K562 (cell line): ENCODE results near the gene MBD2. TPM values are rescaled to one million over a fixed set of nuclear protein-coding genes. Genes with fewer than 3 reads are reported as not detected.

Experiments
- ATAC-seq: fragments of 200-7000 bp; cut with Tn5 transposase; 3 replicates; pipeline ENCODE4 v1.9.1; 2020; ENCODE audit warnings: moderate library complexity
- BruUV-seq: library from RNA; stranded (reverse); fragments of 400-500 nt; replicated peaks from 2 replicates; lab custom pipeline; 2021; lab: Mats Ljungman, UMichigan
- CTCF ChIA-PET: fragments of 300-600 bp; formaldehyde crosslinking; extraction: SDS; loops from one replicate; lab custom pipeline; 2021; ENCODE audit warnings: low intra/inter-chr PET ratio; lab: Yijun Ruan, JAX
- POLR2A ChIA-PET: fragments of 300-600, 350-650 bp; sonication (Branson Sonifier 250); formaldehyde crosslinking; extraction: SDS; loops from one replicate; lab custom pipeline; 2021; ENCODE audit warnings: antibody characterized with exemption, inconsistent platforms; lab: Yijun Ruan, JAX
- DNase-seq, 4 experiments: peaks; one replicate each; pipeline versions ENCODE4 v3.0.0 to v3.0.0-alpha.2; 2011 to 2018; ENCODE audit warnings: low spot score in 3 of 4, mixed read lengths in 3 of 4; ENCODE audit errors: extremely low read depth in 1 of 4
- FAIRE-seq: peaks from 2 replicates; lab custom pipeline; 2011; peaks lifted over from hg19 to GRCh38; lab: Jason Lieb, UNC
- H2AFZ ChIP-seq: 2 replicates; pipeline ENCODE4 v1.6.0; 2011; ENCODE audit warnings: low read depth, low read length, control low read depth, inconsistent platforms
- H3K27ac ChIP-seq: fragments of 200-600 bp; 3 replicates; pipeline ENCODE4 v1.8.0; 2011; ENCODE audit warnings: low read depth, mild to moderate bottlenecking, control low read depth, inconsistent platforms, low read length, moderate library complexity, mixed read lengths; ENCODE audit errors: extremely low read depth
- H3K27me3 ChIP-seq, 2 experiments: fragments of 300-600 bp in 1 of 2; 2 replicates in 1 of 2; 3 replicates in 1 of 2; pipeline versions ENCODE4 v1.6.0 to v1.8.0; 2011; ENCODE audit warnings: inconsistent platforms in 2 of 2, low read length in 2 of 2, mild to moderate bottlenecking in 1 of 2, mixed read lengths in 1 of 2, moderate library complexity in 1 of 2; ENCODE audit not compliant: control insufficient read depth in 2 of 2, insufficient read depth in 2 of 2
- H3K36me3 ChIP-seq: fragments of 300-600 bp; 3 replicates; pipeline ENCODE4 v1.8.0; 2011; ENCODE audit warnings: mild to moderate bottlenecking, low read length, inconsistent platforms; ENCODE audit not compliant: control insufficient read depth, insufficient read depth
- H3K4me1 ChIP-seq, 2 experiments: fragments of 200-600 bp in 1 of 2; replicated peaks in 1 of 2; 2 replicates in 1 of 2; 3 replicates in 1 of 2; pipeline versions ENCODE4 v1.5.1 to v1.8.0; 2011; ENCODE audit warnings: inconsistent platforms in 2 of 2, low read length in 2 of 2, mild to moderate bottlenecking in 1 of 2, mixed read lengths in 1 of 2, moderate library complexity in 1 of 2; ENCODE audit not compliant: control insufficient read depth in 2 of 2, insufficient read depth in 2 of 2
- H3K4me2 ChIP-seq: 2 replicates; pipeline ENCODE4 v1.6.1; 2011; ENCODE audit warnings: low read length, control low read depth, inconsistent platforms, mixed read lengths; ENCODE audit not compliant: insufficient read depth
- H3K4me3 ChIP-seq: fragments of 200-600 bp; sonication (generic), shearing (Covaris generic); 2 replicates; pipeline ENCODE4 v1.5.1; 2016; ENCODE audit warnings: control low read depth, inconsistent platforms
- H3K79me2 ChIP-seq: fragments of 200-600 bp; 3 replicates; pipeline ENCODE4 v1.8.0; 2011; ENCODE audit warnings: low read length, inconsistent platforms; ENCODE audit not compliant: control insufficient read depth, insufficient read depth
- H3K9ac ChIP-seq, 2 experiments: 2 replicates each; pipeline versions ENCODE4 v1.6.0 to v1.6.1; 2011; ENCODE audit warnings: low read depth in 2 of 2, low read length in 2 of 2, control low read depth in 1 of 2, inconsistent platforms in 1 of 2, mild to moderate bottlenecking in 1 of 2, mixed read lengths in 1 of 2; ENCODE audit not compliant: insufficient read depth in 1 of 2
- H3K9me1 ChIP-seq: one replicate; pipeline ENCODE4 v1.6.0; 2011; ENCODE audit warnings: inconsistent platforms, mild to moderate bottlenecking, low read length, moderate library complexity; ENCODE audit not compliant: control insufficient read depth, insufficient read depth
- H3K9me3 ChIP-seq: replicated peaks from 2 replicates; pipeline ENCODE4 v1.5.1; 2011; ENCODE audit warnings: low read depth, low read length, inconsistent platforms; ENCODE audit not compliant: control insufficient read depth, insufficient read depth
- H4K20me1 ChIP-seq: replicated peaks from 2 replicates; pipeline ENCODE4 v1.6.1; 2011; ENCODE audit warnings: low read length, inconsistent platforms, mixed read lengths; ENCODE audit not compliant: control insufficient read depth, insufficient read depth
- DPF2 ChIP-seq: fragments of 450-650 bp; IDR thresholded peaks from 2 replicates; pipeline ENCODE4 v1.6.1; 2016
- EZH2 ChIP-seq: IDR thresholded peaks from 2 replicates; pipeline ENCODE4 v1.6.1; 2012; ENCODE audit warnings: low read depth, mild to moderate bottlenecking, inconsistent platforms, low read length, borderline replicate concordance
- HNRNPK ChIP-seq: fragments of 200-400 bp; formaldehyde crosslinking; IDR thresholded peaks from one replicate; pipeline ENCODE4 v1.6.1; 2018; ENCODE audit warnings: mild to moderate bottlenecking, low read depth, low read length; ENCODE audit not compliant: poor library complexity, severe bottlenecking
- JUN ChIP-seq, 2 experiments: sonication (generic) in 1 of 2; formaldehyde crosslinking in 1 of 2; IDR thresholded peaks; 2 replicates each; pipeline versions ENCODE4 v1.6.1 to v1.8.0; 2012 to 2022; ENCODE audit warnings: borderline replicate concordance in 2 of 2, mild to moderate bottlenecking in 2 of 2, improper control_type of control experiment in 1 of 2, low read depth in 1 of 2, low read length in 1 of 2, missing genetic modification reagents in 1 of 2
- MAFK ChIP-seq: IDR thresholded peaks from 2 replicates; pipeline ENCODE4 v1.6.1; 2011; ENCODE audit warnings: low read length, improper control_type of control experiment
- MEIS2 ChIP-seq: fragments of 450-650 bp; IDR thresholded peaks from 2 replicates; pipeline ENCODE4 v1.6.1; 2014; ENCODE audit warnings: mild to moderate bottlenecking; ENCODE audit not compliant: partially characterized antibody
- MTA1 ChIP-seq: fragments of 450-650 bp; IDR thresholded peaks from 2 replicates; pipeline ENCODE4 v1.6.1; 2017; ENCODE audit warnings: borderline replicate concordance
- PCBP2 ChIP-seq: fragments of 200-400 bp; formaldehyde crosslinking; IDR thresholded peaks from 2 replicates; pipeline ENCODE4 v1.6.1; 2018; ENCODE audit warnings: low read length, low read depth, mild to moderate bottlenecking, moderate library complexity; ENCODE audit not compliant: poor library complexity, severe bottlenecking
- POLR2AphosphoS5 ChIP-seq: IDR thresholded peaks from 2 replicates; pipeline ENCODE4 v1.6.1; 2011; ENCODE audit warnings: mild to moderate bottlenecking, low read depth, low read length, moderate library complexity; ENCODE audit not compliant: control insufficient read depth, insufficient read depth
- POU5F1 ChIP-seq: fragments of 150-350 bp; IDR thresholded peaks from 2 replicates; pipeline ENCODE4 v1.6.1; 2014; ENCODE audit warnings: borderline replicate concordance, low read length, low read depth, mild to moderate bottlenecking; ENCODE audit not compliant: partially characterized antibody
- SRSF1 ChIP-seq: fragments of 200-400 bp; formaldehyde crosslinking; IDR thresholded peaks from 2 replicates; pipeline ENCODE4 v1.6.1; 2017; ENCODE audit warnings: mild to moderate bottlenecking, low read depth, low read length, moderate library complexity
- TFAM ChIP-seq: fragments of 250-450 bp; sonication (Bioruptor Pico); conservative IDR thresholded peaks from 2 replicates; pipeline ENCODE4 v1.5.0; 2021; ENCODE audit warnings: mild to moderate bottlenecking, moderate library complexity
- U2AF2 ChIP-seq: fragments of 200-400 bp; formaldehyde crosslinking; optimal IDR thresholded peaks from 2 replicates; pipeline ENCODE3; 2017; ENCODE audit warnings: low read depth, mild to moderate bottlenecking, low read length
- ZBTB7A ChIP-seq: IDR thresholded peaks from 2 replicates; pipeline ENCODE4 v1.6.1; 2011; ENCODE audit warnings: low read depth, mild to moderate bottlenecking, low read length, moderate library complexity, borderline replicate concordance; ENCODE audit not compliant: control insufficient read depth
- ZNF12 ChIP-seq: sonication (generic); formaldehyde crosslinking; IDR thresholded peaks from 2 replicates; pipeline ENCODE4 v1.4.0; 2020; ENCODE audit warnings: mild to moderate bottlenecking, missing genetic modification reagents
- WGBS: fragments of 100-300 bp; shearing (Covaris generic); methylation state at CpG from one replicate; pipeline ENCODE4 v1.1.6; 2016; ENCODE audit warnings: low coverage, mixed read lengths; ENCODE audit not compliant: insufficient coverage; ENCODE audit errors: missing lambda C conversion rate; 5-methylcytosine and 5-hydroxymethylcytosine counted together
- in situ Hi-C: fragments of 300-500 bp; cut with MboI; formaldehyde crosslinking; loops from 4 replicates; pipeline ENCODE4 v1.15.0; 2018; ENCODE audit warnings: inconsistent platforms, mixed read lengths
- intact Hi-C: fragments of 100-400 bp; cut with micrococcal nuclease; formaldehyde crosslinking; loops from 2 replicates; pipeline ENCODE4 v1.14.2; 2022
- polyA plus RNA-seq, 8 experiments: library from polyadenylated mRNA; depleted of rRNA in 4 of 8; stranded (reverse) in 5 of 8; unstranded in 3 of 8; fragments of >200 nt; fragmentation: Nextera tagmentation in 2 of 8; fragmentation: Illumina TruSeq in 1 of 8; extraction: Ambion mirVana in 2 of 8; extraction: Trizol in 1 of 8; gene quantifications; 2 replicates each; pipeline versions ENCODE4 v1.2.1 to v1.2.3, GENCODE V29; 2011 to 2014; ENCODE audit warnings: inconsistent platforms in 1 of 8, missing spikeins in 1 of 8
- total RNA-seq, 7 experiments: library from RNA; depleted of rRNA in 6 of 7; stranded (reverse); fragments of >200 nt in 6 of 7; fragmentation: Illumina TruSeq in 2 of 7; extraction: Trizol in 2 of 7; gene quantifications; 2 replicates each; pipeline versions ENCODE4 v1.2.1 to v1.2.3, GENCODE V29; 2011 to 2021; ENCODE audit warnings: low replicate concordance in 1 of 7
- TF ChIP-seq, protein P1 (sequence below): fragments of 250-450 bp; sonication (Bioruptor Pico); IDR thresholded peaks from 2 replicates; pipeline ENCODE4 v1.8.0; 2021; ENCODE audit warnings: moderate library complexity, mild to moderate bottlenecking, inconsistent platforms
- TF ChIP-seq, protein P2 (sequence below): sonication (generic); formaldehyde crosslinking; IDR thresholded peaks from 2 replicates; pipeline ENCODE4 v1.8.0; 2022; ENCODE audit warnings: missing genetic modification reagents, mild to moderate bottlenecking, moderate library complexity, borderline replicate concordance
- TF ChIP-seq, protein P3 (sequence below): sonication (generic); IDR thresholded peaks from 2 replicates; pipeline ENCODE4 v1.6.1; 2016
- TF ChIP-seq, protein P4 (sequence below): IDR thresholded peaks from 2 replicates; pipeline ENCODE4 v1.6.1; 2016; ENCODE audit warnings: missing genetic modification characterization, missing compliant biosample characterization

The MBD2 gene
- total and polyA plus RNA-seq, 9 of the 15 experiments (the other 6 are each of a cell fraction or from before 2014, with no cell fraction given), result 4.4 to 40.2 (median 13.9) TPM

DNA sequence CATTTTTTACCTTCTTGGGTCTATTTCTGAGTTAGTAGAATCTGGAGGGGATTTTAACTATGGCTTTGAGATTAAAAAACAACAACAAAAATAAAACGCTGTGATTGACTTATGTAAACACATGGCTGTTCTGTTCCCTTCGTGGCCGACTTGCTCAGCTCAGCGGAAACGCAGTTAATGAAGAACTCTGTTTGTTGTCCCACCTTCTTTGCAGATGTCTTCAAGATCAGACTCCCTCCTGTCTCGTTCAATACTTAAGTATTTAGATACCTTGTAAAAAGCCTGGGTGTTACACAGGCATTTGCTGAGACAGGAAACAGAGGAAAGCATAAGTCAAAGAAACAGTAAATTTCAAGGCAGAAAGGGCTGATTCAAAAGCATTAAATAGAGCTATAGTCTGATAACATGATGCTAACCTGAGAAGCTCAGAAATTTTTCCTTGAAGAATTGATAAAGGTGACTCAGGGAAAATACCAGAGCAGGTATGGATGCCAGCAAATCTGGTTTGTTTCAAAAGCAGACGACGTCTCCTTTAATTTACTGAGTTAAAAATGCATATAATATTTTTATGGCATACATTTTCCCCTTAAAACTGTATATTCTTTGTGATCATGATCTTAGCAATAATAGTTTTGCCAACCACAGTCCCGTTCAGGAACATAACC, 23.2 kb upstream of the MBD2 start:
- H3K79me2 ChIP-seq, result no peaks in the 10 kb centered on the region
- no TSS peak for BruUV-seq
- H3K27ac ChIP-seq, result no peak overlapping the region
- H3K4me1 ChIP-seq, result no peaks in the 10 kb centered on the region; a peak in 1 of 5 replicates
- no peaks in the 10 kb centered on the region for H3K9me1 ChIP-seq
- H4K20me1 ChIP-seq, result no peaks in the 10 kb centered on the region
- H3K4me2 ChIP-seq, result no peak overlapping the region
- H3K27me3 ChIP-seq, result no peaks in the 10 kb centered on the region
- POLR2A ChIA-PET, result interaction anchor here (1.4 kb wide), 1 partner anchor 9 kb away, joined by 4 read pairs; no protein-coding TSS in a partner anchor
- DNase-seq (no peak), FAIRE-seq (no peak), ATAC-seq (no peak)
- 57% methylated on average over 9 of the region's 9 CpGs for WGBS
- H3K36me3 ChIP-seq, result no peaks in the 10 kb centered on the region
- H2AFZ ChIP-seq, result 0 out of 2 replicates have a peak overlapping the region, but pooled peaks have one; percentile 45
- no peak overlapping the region for H3K4me3 ChIP-seq
- no peaks in the 10 kb centered on the region for H3K9me3 ChIP-seq
- intact Hi-C loops, result no loop called here
- in situ Hi-C loops, result no loop called here
- H3K9ac ChIP-seq, result no peak overlapping the region
- CTCF ChIA-PET, result no interaction called here
- TF ChIP-seq MTA1 (no peak), ZNF12 (no peak), EZH2 (no peak), POU5F1 (no peak), U2AF2 (no peak), TFAM (CRISPR knock-in tag) (no peak), MEIS2 (no peak), POLR2AphosphoS5 (no peak), PCBP2 (no peak), MAFK (no peak), SRSF1 (no peak), DPF2 (no peak), ZBTB7A (no peak), HNRNPK (no peak), JUN (IDR thresholded peaks at IDR 0.05; ENCODE audit: borderline replicate concordance, low read depth, low read length) (no peak), JUN (CRISPR knock-in tag; IDR thresholded peaks at IDR 0.05; ENCODE audit: borderline replicate concordance) (no peak)
- TF ChIP-seq, protein P1, sequence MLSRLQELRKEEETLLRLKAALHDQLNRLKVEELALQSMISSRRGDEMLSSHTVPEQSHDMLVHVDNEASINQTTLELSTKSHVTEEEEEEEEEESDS (CRISPR knock-in tag), result no peak
- TF ChIP-seq, protein P2, sequence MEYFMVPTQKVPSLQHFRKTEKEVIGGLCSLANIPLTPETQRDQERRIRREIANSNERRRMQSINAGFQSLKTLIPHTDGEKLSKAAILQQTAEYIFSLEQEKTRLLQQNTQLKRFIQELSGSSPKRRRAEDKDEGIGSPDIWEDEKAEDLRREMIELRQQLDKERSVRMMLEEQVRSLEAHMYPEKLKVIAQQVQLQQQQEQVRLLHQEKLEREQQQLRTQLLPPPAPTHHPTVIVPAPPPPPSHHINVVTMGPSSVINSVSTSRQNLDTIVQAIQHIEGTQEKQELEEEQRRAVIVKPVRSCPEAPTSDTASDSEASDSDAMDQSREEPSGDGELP (CRISPR knock-in tag), result no peak
- TF ChIP-seq, protein P3, sequence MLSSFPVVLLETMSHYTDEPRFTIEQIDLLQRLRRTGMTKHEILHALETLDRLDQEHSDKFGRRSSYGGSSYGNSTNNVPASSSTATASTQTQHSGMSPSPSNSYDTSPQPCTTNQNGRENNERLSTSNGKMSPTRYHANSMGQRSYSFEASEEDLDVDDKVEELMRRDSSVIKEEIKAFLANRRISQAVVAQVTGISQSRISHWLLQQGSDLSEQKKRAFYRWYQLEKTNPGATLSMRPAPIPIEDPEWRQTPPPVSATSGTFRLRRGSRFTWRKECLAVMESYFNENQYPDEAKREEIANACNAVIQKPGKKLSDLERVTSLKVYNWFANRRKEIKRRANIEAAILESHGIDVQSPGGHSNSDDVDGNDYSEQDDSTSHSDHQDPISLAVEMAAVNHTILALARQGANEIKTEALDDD, result no peak
- TF ChIP-seq, protein P4, sequence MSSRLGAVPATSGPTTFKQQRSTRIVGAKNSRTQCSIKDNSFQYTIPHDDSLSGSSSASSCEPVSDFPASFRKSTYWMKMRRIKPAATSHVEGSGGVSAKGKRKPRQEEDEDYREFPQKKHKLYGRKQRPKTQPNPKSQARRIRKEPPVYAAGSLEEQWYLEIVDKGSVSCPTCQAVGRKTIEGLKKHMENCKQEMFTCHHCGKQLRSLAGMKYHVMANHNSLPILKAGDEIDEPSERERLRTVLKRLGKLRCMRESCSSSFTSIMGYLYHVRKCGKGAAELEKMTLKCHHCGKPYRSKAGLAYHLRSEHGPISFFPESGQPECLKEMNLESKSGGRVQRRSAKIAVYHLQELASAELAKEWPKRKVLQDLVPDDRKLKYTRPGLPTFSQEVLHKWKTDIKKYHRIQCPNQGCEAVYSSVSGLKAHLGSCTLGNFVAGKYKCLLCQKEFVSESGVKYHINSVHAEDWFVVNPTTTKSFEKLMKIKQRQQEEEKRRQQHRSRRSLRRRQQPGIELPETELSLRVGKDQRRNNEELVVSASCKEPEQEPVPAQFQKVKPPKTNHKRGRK (tag), result no peak
